Measurements from ENCODE around the gene IBA57.

DNA sequence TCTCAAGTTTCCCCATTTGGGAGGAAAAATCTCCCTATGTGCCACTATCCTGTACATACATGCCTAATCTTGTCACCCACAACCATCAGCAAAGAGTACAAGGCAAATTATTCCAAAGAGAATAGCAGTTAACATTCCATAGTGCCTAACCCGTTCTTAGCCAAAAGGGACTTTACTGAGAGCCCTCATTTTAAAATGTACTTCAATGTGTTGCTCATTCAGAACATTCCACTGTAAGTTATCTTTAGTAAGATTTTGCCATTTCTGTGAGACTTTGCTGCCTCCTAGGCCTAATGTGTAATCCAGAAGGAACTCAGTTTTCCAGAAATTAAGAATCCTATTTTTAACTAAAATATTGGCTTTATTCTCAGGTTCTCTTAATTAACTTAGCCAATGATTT lies 45.3 kb upstream of the IBA57 start:
- TF ChIP-seq CTCF (IDR thresholded peaks at IDR 0.05), result no peak
- no peak for TF ChIP-seq POLR2A (IDR thresholded peaks at IDR 0.05; ENCODE audit: low read length)
- TF ChIP-seq, protein P1, sequence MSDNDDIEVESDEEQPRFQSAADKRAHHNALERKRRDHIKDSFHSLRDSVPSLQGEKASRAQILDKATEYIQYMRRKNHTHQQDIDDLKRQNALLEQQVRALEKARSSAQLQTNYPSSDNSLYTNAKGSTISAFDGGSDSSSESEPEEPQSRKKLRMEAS (IDR thresholded peaks at IDR 0.05), result no peak

All from A549 (cell line).